Naive B cell (primary cell): ENCODE results near the gene GATC. TPM values are rescaled to one million over a fixed set of nuclear protein-coding genes. Genes with fewer than 3 reads are reported as not detected.
"Not testable (repeated sequence)": the region's sequence is repeated elsewhere in the genome, so short reads cannot be mapped to it uniquely, and the experiment has no call there.

Experiments used
- ATAC-seq, 2 donors: fragments of 150-1000 bp; cut with Tn5 transposase; 2 replicates each; pipeline ENCODE4 v1.10.0; 2021; ENCODE audit warnings: low read depth in 2 of 2, mild to moderate bottlenecking in 2 of 2, moderate library complexity in 2 of 2
- DNase-seq: peaks from one replicate; pipeline ENCODE4 v3.0.0; 2022
- H3K27ac Mint-ChIP-seq, 6 donors: one replicate each; pipeline ENCODE4 v1.8.0; 2020 to 2022; ENCODE audit warnings: mild to moderate bottlenecking in 6 of 6, mixed read lengths in 6 of 6, moderate library complexity in 5 of 6, inconsistent platforms in 2 of 6
- H3K27me3 Mint-ChIP-seq, 3 donors: one replicate each; pipeline ENCODE4 v1.8.0; 2021 to 2022; ENCODE audit warnings: mixed read lengths in 3 of 3, mild to moderate bottlenecking in 1 of 3
- H3K36me3 Mint-ChIP-seq, 2 donors: one replicate each; pipeline ENCODE4 v1.8.0; 2020 to 2022; ENCODE audit warnings: mixed read lengths in 2 of 2, inconsistent platforms in 1 of 2, mild to moderate bottlenecking in 1 of 2
- H3K4me1 Mint-ChIP-seq, 3 donors: one replicate each; pipeline ENCODE4 v1.8.0; 2020 to 2022; ENCODE audit warnings: mixed read lengths in 3 of 3, inconsistent platforms in 1 of 3, mild to moderate bottlenecking in 1 of 3, moderate library complexity in 1 of 3
- H3K4me3 Mint-ChIP-seq, 8 donors: one replicate each; pipeline ENCODE4 v1.8.0; 2020 to 2022; ENCODE audit warnings: mild to moderate bottlenecking in 8 of 8, mixed read lengths in 8 of 8, moderate library complexity in 8 of 8, inconsistent platforms in 2 of 8
- H3K9me3 Mint-ChIP-seq, 7 donors: one replicate each; pipeline ENCODE4 v1.8.0; 2020 to 2022; ENCODE audit warnings: mixed read lengths in 7 of 7, mild to moderate bottlenecking in 5 of 7, inconsistent platforms in 2 of 7, moderate library complexity in 1 of 7
- polyA plus RNA-seq, 6 donors: library from polyadenylated mRNA; unstranded; fragments of 300-500 nt; fragmentation: Illumina TruSeq; gene quantifications; one replicate each; pipeline ENCODE4 v1.2.3, GENCODE V29; 2021; ENCODE audit warnings: low read depth in 6 of 6

The GATC gene
- polyA plus RNA-seq, 6 donors from 2014 or later, result 9.7 to 16.3 (median 14.5) TPM

DNA sequence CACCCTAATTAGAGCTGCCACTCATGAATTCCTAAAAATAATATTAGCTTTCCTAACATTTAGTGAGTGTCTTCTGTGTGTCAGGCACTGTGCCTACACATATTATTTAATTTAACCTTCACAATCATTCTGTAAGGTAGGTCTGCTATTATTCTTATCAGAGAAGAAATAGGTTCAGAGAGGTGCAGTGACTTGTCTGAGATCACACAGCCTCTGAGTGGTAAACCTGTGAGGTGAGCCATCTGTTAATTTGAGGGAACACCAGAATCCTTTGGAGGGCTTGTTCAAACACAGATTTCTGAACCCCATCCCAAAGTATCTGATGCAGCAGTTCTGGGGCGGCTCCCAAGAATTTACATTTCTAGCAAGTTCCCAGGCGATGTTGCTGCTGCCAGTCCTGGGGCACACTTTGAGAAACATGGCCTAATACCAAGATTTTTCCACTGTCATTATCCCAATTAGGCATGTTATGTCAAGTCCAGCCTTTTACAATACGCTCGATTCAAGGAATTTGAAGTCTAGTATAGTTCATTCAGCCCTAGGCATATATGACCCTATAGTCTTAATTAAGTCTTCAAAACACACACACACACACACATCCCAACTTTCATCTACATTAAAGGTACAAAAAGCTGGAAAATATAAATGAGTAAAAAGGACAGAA is 28.2 kb upstream of the GATC start:
- no peak overlapping the region for H3K4me3 Mint-ChIP-seq
- peaks cover 0 to under 1% (median 0%) of the 10 kb centered on the region in 3 donors for H3K4me1 Mint-ChIP-seq
- H3K27me3 Mint-ChIP-seq, result peaks cover 4 to 37% (median 17%) of the 10 kb centered on the region in 3 donors
- peak overlapping the region in 1 of 6 donors; percentile 67 for H3K27ac Mint-ChIP-seq
- DNase-seq (no peak), ATAC-seq (no peak)
- no peaks in the 10 kb centered on the region for H3K36me3 Mint-ChIP-seq
- H3K9me3 Mint-ChIP-seq, result no peaks in the 10 kb centered on the region

DNA sequence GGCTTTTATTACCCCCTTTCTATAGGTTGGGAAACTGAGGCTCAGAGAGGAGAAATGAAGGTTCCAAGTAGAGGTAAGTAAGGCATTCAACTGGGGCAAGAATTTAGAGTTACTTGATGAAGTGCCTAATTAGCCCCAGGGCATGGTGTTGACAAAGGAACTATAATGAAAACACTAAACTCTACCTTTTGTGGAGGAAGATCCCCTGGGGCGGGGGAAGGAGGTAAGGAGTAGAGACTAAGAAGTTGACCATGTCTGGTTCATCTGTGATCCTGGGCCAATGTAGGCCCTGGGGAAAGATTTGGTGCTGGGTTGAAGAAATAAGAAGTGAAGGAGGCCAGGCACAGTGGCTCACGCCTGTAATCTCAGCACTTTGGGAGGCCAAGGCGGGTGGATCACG is 24.5 kb upstream of the GATC start:
- H3K4me1 Mint-ChIP-seq, result peaks cover 0 to 4% (median 2%) of the 10 kb centered on the region in 3 donors
- ATAC-seq, result no peak
- no peak overlapping the region for H3K4me3 Mint-ChIP-seq
- H3K27ac Mint-ChIP-seq, result no peak overlapping the region
- no peak for DNase-seq
- H3K9me3 Mint-ChIP-seq, result no peaks in the 10 kb centered on the region
- no peaks in the 10 kb centered on the region for H3K36me3 Mint-ChIP-seq
- H3K27me3 Mint-ChIP-seq, result peaks cover 4 to 17% (median 8%) of the 10 kb centered on the region in 3 donors

DNA sequence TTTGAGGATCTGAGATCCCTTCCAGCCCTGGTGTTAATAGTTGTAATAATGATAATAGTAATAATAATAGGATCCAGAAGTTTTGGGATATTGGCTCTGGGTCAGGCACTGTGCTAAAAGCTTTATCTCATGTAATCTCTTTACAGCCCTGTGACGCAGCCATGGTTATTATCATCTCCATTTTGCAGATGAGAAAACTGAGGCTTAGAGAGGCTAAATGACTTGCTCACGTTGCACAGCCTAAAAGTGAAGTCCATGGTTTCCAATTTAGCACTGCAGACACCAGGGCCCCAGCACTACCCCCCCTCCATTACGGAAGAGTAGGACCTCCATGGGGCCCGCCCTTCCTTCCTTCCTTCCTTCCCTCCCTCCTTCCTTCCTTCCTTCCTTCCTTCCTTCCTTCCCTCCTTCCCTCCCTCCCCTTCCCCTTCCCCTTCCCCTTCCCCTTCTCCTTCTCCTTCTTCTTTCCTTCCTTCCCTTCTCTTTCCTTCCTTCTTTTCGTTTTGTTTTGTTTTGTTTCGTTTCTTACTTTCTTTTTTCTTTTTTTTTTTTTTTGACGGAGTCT is 23.3 kb upstream of the GATC start:
- Mint-ChIP-seq H3K36me3 (no peaks in the 10 kb centered on the region), H3K9me3 (no peaks in the 10 kb centered on the region), H3K4me3 (no peak overlapping the region), H3K27ac (peak overlapping the region in 1 of 6 donors; percentile 89), H3K4me1 (peaks cover 0 to 4% (median 2%) of the 10 kb centered on the region in 3 donors), H3K27me3 (peaks cover 0 to 16% (median 4%) of the 10 kb centered on the region in 3 donors)
- DNase-seq, result no peak
- ATAC-seq, result no peak

DNA sequence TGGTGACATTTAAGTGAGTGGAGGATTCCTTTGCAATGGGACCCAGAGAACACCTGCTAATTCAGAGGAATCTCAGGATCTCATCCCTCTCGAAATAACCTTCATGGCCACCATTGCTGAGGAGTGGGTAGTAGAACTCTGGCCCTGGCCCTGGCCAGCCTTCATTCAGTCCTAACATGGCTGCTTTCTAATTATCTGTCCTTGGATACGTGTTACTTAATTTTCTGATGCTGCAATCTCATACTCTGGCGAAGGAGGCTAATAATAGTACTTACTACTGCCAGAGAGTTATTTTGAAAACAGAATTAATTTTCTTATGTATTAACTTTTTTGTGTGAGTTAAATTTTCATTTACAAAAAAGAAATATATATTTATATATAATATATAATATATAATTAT is 20.4 kb upstream of the GATC start:
- Mint-ChIP-seq H3K4me1 (peaks cover 3 to 8% (median 6%) of the 10 kb centered on the region in 3 donors), H3K27ac (peak overlapping the region in 1 of 6 donors; percentile 16), H3K4me3 (no peak overlapping the region), H3K36me3 (no peaks in the 10 kb centered on the region), H3K9me3 (no peaks in the 10 kb centered on the region), H3K27me3 (peaks cover 0 to 24% (median 16%) of the 10 kb centered on the region in 3 donors)
- DNase-seq (no peak), ATAC-seq (no peak)

DNA sequence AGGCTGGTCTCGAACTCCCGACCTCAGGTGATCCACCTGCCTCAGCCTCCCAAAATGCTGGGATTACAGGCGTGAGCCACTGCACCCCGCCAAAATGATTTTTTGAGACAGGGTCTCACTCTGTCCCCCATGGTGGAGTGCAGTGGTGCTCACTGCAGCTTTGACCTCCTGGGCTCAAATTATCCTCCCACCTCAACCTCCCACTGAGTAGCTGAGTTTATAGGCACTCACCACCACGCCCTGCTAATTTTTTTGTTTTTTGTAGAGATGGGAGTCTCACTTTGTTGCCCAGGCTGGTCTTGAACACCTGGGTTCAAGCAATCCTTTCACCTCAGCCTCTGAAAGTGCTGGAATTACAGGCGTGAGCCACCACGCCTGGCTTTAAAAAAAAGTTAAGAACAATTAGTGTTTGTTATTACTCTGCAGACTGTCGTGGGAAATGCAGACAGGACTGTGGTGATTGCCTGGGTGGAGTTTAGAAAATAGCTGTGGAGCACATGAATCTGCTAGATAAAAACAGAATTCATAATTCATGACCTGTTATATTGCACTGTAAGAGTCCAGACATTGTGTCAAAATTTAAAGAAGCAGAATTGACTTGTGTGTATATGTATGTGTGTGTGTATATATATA is 17.5 kb upstream of the GATC start:
- ATAC-seq (no peak), DNase-seq (no peak)
- Mint-ChIP-seq H3K36me3 (no peaks in the 10 kb centered on the region), H3K4me3 (no peak overlapping the region), H3K4me1 (peaks cover 3 to 6% (median 4%) of the 10 kb centered on the region in 3 donors), H3K9me3 (no peaks in the 10 kb centered on the region), H3K27ac (no peak overlapping the region), H3K27me3 (peaks cover 6 to 19% (median 16%) of the 10 kb centered on the region in 3 donors)

DNA sequence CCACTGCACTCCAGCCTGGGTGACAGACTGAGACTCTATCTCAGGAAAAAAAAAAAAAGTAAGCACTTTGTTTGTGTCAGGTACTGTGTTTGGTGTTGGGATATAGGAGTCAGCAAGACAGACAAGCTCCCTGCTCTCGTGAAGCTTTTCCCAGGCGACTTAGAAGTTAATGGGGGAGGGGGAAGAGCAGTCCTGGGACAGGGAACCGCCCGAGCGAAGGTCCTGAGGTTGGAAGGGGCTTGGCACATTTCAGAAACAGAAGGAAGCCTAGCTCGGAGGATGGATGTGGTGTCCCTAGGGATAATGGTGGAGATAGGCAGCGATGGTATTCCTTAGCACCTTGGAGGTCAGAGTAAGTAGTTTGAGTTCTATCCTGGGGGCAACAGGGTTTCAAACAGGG is 16.9 kb upstream of the GATC start:
- Mint-ChIP-seq H3K27ac (peak overlapping the region in 1 of 6 donors; percentile 34), H3K4me1 (peaks cover 3 to 6% (median 4%) of the 10 kb centered on the region in 3 donors)

DNA sequence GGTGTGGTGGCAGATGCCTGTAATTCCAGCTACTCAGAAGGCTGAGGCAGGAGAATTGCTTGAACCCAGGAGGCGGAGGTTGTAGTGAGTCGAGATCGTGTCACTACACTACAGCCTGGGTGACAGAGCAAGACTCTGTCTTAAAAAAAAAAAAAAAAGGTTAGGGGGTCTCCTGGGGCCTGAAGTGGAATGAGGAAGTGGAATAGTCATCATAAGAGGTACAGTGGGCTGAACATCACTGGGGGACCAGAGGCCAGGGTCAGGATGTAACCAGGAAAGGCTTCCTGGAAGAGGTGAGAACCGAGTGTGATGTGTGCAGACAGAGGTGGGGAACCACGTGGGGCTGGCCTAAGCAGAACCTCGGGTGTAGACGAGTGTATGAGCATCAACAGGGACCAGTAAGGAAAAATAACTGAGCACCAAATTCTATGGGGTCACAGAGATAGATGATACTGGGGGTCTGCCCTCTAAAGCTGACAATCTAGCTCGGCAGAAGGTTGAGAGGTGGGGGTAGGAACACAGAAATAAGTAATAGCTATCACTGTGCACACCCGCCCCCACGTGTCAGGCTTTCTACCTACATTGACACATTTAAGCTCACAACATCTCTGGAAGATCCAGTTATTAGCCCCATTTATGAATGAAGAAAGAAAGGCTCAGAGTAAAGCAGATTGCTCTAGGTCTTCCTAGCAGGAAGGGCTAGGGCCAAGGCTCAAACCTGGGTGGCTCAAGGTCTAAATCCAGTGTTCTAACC is 13.3 kb upstream of the GATC start:
- no peaks in the 10 kb centered on the region for H3K9me3 Mint-ChIP-seq
- ATAC-seq (no peak), DNase-seq (no peak)
- H3K36me3 Mint-ChIP-seq, result no peaks in the 10 kb centered on the region
- no peak overlapping the region for H3K4me3 Mint-ChIP-seq
- peaks cover 10 to 16% (median 12%) of the 10 kb centered on the region in 3 donors for H3K27me3 Mint-ChIP-seq
- no peak overlapping the region for H3K27ac Mint-ChIP-seq
- H3K4me1 Mint-ChIP-seq, result peaks cover 9 to 14% (median 11%) of the 10 kb centered on the region in 3 donors

More for the DNA sequence above, 16.9 kb upstream of the GATC start:
- ATAC-seq (no peak), DNase-seq (no peak)
- Mint-ChIP-seq H3K36me3 (no peaks in the 10 kb centered on the region), H3K27me3 (peaks cover 9 to 19% (median 16%) of the 10 kb centered on the region in 3 donors), H3K4me3 (no peak overlapping the region), H3K9me3 (no peaks in the 10 kb centered on the region)

DNA sequence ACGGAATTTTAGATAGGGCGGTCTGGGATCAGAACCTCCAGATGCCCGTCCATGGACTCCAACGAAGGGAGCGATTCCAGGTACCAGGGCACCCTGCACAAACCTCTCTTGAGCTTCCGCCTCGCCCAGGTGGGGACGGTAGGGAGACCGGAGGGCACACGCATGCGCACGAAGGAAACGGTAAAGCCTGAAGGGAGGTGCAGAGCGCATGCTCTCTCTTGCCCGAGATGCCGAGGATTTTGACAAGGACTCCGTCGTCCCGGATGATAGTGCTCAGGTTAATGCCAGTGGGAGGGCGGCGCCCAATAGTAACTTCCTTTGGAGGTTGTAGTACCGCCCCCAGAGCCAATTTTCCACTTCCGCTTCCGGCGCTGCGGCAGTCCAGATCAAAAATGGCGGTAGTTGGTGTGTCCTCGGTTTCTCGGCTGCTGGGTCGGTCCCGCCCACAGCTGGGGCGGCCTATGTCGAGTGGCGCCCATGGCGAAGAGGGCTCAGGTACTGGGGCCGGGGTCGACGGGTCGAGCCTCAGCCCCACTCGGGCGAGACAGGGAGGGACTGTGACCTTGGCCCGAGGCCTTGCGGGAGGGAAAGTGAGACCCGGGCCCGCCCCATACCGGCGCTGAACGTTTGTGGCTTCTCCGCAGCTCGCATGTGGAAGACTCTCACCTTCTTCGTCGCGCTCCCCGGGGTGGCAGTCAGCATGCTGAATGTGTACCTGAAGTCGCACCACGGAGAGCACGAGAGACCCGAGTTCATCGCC is 8.3 kb upstream of the GATC start, which contains the start of gene COX6A1:
TSS of gene COX6A1 (plus strand) at position 379 of the 760 bp plus-strand sequence. CDS start at position 393, 14 bp downstream.
- no peaks in the 10 kb centered on the region for H3K36me3 Mint-ChIP-seq
- peak within 1 kb of the TSS; percentile 23 to 97 (median 91) for H3K27ac Mint-ChIP-seq
- peaks cover 20 to 30% (median 21%) of the 10 kb centered on the region in 3 donors for H3K4me1 Mint-ChIP-seq
- H3K4me3 Mint-ChIP-seq, result peak within 1 kb of the TSS; percentile 81 to 99 (median 96)
- ATAC-seq, result peak; percentile 88 to 91
- H3K9me3 Mint-ChIP-seq, result no peaks in the 10 kb centered on the region
- DNase-seq, result peak; percentile 93
- H3K27me3 Mint-ChIP-seq, result peaks cover 0 to 8% (median 0%) of the 10 kb centered on the region in 3 donors

DNA sequence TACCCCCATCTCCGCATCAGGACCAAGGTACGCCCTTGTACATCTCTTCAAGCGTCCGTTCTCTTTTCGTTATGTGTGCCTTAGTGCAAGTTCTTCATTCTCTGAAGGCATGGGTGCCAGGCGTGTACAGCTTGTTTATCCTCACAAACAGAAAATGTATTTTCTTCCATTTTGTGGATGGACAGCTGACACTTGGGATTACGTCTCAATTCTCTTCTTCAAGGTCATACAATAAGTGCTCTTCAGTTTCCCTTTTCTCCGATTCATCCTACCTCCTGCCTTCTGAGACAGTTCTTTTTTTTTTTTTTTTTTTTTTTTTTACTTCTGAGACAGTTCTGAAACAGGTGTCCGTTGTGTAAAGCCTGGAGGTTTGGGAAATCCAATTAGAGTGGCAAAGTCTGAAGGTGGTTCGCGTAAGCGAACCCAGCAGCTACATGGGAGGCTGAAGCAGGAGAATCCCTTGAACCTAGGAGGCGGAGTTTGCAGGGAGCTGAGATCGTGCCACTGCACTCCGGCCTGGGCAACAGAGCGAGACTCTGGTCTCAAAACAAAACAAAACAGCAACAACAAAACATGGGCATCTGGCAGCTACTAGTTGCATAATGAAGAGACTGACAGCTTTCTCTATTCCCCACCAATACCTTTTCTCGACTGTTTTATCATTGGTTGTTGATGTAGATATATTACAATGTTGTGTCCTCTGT is 7.6 kb upstream of the GATC start:
- H3K4me3 Mint-ChIP-seq, result peak overlapping the region; percentile 81 to 99 (median 96)

DNA sequence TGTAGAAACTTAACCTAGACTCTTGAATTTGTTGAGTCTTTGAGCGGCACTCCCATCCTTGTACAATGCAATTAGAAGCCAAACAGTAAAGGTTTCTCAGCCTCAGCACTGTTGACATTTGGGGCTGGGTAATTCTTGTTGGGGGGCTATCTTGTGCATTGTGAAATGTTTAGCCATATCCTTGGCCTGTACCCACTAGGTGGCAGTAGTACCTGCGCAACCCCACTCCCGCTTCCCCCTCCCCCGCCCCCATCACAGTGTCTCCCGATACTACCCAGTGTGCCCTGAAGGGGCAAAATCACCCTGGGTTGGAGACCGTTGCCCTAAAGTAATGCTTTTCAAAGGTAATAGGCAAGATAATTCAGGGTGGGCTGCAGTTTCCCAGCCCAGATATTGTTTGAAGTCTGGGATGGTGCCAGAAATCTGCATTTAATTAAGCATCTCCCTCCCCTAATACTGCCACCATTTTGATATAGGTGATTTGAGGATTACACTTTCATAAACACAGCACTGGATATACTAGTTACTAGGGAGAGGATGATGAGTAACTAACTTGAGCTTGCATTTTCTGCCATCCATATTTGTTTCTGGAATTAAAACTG is 6.5 kb upstream of the GATC start:
- Mint-ChIP-seq H3K9me3 (no peaks in the 10 kb centered on the region), H3K4me1 (peaks cover 20 to 30% (median 21%) of the 10 kb centered on the region in 3 donors)

More for the DNA sequence above, 7.6 kb upstream of the GATC start:
- ATAC-seq (no peak), DNase-seq (no peak)
- Mint-ChIP-seq H3K27me3 (peaks cover 0 to 4% (median 0%) of the 10 kb centered on the region in 3 donors), H3K9me3 (no peaks in the 10 kb centered on the region), H3K4me1 (peaks cover 20 to 30% (median 21%) of the 10 kb centered on the region in 3 donors), H3K36me3 (no peaks in the 10 kb centered on the region), H3K27ac (peak overlapping the region in 5 of 6 donors; percentile 61 to 96 (median 90))

DNA sequence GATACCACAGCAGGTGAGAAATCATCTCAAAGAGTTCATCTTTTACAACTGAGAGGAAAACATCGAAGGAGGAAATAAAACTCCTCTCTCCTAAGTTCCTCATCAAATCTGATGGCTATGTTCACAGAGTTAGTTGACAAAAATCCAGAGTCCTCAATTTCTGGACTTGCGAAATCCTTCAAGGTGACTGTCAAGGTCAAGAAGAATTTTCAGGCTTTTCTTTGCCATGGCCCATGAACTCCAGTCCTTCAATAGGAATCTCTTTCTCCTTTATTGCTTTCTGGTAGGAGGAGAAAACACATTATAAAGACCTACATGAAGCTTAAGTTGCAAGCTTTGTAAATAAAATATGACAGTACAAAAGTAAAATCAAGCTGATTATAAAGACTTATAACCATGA is 1.6 kb upstream of the GATC start:
- H3K27ac Mint-ChIP-seq, result peak overlapping the region in 3 of 6 donors; percentile 42 to 97 (median 84)
- H3K9me3 Mint-ChIP-seq, result peaks cover 0 to 1% (median 0%) of the 10 kb centered on the region in 7 donors
- ATAC-seq, result no peak
- H3K27me3 Mint-ChIP-seq, result no peaks in the 10 kb centered on the region
- H3K4me1 Mint-ChIP-seq, result peaks cover 20 to 46% (median 30%) of the 10 kb centered on the region in 3 donors
- H3K36me3 Mint-ChIP-seq, result peaks cover 5 to 7% of the 10 kb centered on the region in 2 donors
- peak overlapping the region in 7 of 8 donors; percentile 73 to 99 (median 97) for H3K4me3 Mint-ChIP-seq
- DNase-seq, result no peak

More for the DNA sequence above, 6.5 kb upstream of the GATC start:
- ATAC-seq (peak; percentile 55 to 68), DNase-seq (peak; percentile 73)
- H3K36me3 Mint-ChIP-seq, result no peaks in the 10 kb centered on the region
- peak overlapping the region in 6 of 8 donors; percentile 35 to 86 (median 48) for H3K4me3 Mint-ChIP-seq
- peak overlapping the region in 2 of 6 donors; percentile 29 to 47 for H3K27ac Mint-ChIP-seq
- H3K27me3 Mint-ChIP-seq, result no peaks in the 10 kb centered on the region

DNA sequence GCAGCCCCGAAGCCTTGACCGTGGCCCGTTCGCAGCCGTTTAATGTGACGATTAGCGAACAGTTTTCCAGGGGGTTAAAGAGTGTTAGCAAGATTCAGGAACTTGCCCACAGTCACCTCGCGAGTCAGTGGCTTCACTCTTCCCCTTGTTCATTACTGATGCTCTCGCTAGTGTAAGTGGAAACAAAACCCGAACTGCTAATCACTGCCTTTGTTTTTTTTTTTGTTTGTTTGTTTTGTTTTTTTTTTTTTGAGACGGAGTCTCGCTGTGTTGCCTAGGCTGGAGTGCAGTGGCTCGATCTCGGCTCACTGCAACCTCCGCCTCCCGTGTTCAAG is 567 bp downstream of the GATC start:
- DNase-seq, H3K9me3 Mint-ChIP-seq, H3K36me3 Mint-ChIP-seq, H3K27me3 Mint-ChIP-seq: not testable (repeated sequence)
- Mint-ChIP-seq H3K4me1 (peaks cover 20 to 37% (median 24%) of the 10 kb centered on the region in 3 donors), H3K27ac (peak overlapping the region; percentile 96 to 99 (median 98)), H3K4me3 (peak overlapping the region; percentile 93 to 99 (median 98))
- peak; percentile 20 to 29 for ATAC-seq
